Ectodermal cell (in vitro differentiated cells): ENCODE results near the gene C10orf88. TPM values are rescaled to one million over a fixed set of nuclear protein-coding genes. Genes with fewer than 3 reads are reported as not detected.

ENCODE experiments used
- H3K27ac ChIP-seq: 2 replicates; pipeline ENCODE4 v1.7.0; 2013; ENCODE audit warnings: mild to moderate bottlenecking, low read depth, low read length; ENCODE audit not compliant: insufficient read depth, poor library complexity, severe bottlenecking
- H3K27me3 ChIP-seq: 2 replicates; pipeline ENCODE4 v1.7.0; 2013; ENCODE audit warnings: mild to moderate bottlenecking, low read length; ENCODE audit not compliant: insufficient read depth, control insufficient read depth, poor library complexity, severe bottlenecking
- H3K36me3 ChIP-seq: one replicate; pipeline ENCODE4 v1.7.0; 2013; ENCODE audit warnings: low read length; ENCODE audit not compliant: control insufficient read depth, insufficient read depth
- H3K4me1 ChIP-seq: one replicate; pipeline ENCODE4 v1.7.0; 2013; ENCODE audit warnings: low read length; ENCODE audit not compliant: control insufficient read depth, insufficient read depth
- H3K4me3 ChIP-seq: 2 replicates; pipeline ENCODE4 v1.7.0; 2013; ENCODE audit warnings: low read depth, low read length, control low read depth; ENCODE audit not compliant: insufficient read depth
- H3K9me3 ChIP-seq: 2 replicates; pipeline ENCODE4 v1.7.0; 2013; ENCODE audit warnings: mild to moderate bottlenecking, low read length, moderate library complexity; ENCODE audit not compliant: control insufficient read depth
- WGBS, 2 experiments: methylation state at CpG; one replicate each; pipeline ENCODE4 v1.1.7; 2013; ENCODE audit warnings: missing lambda C conversion rate in 2 of 2; 5-methylcytosine and 5-hydroxymethylcytosine counted together
- polyA plus RNA-seq, 4 experiments: library from polyadenylated mRNA; stranded (reverse); fragments of 50-300 nt; gene quantifications; one replicate each; pipeline ENCODE4 v1.2.3, GENCODE V29; 2013

The C10orf88 gene
- polyA plus RNA-seq (2013, experiment 1 of 4) = 13.8 TPM
- 14.2 TPM for polyA plus RNA-seq (2013, experiment 2 of 4)
- polyA plus RNA-seq (2013, experiment 3 of 4) = 12.2 TPM
- polyA plus RNA-seq (2013, experiment 4 of 4) = 14.9 TPM

- Histone ChIP-seq H3K27ac (no peak within 1 kb of the TSS), H3K9me3 (no peaks in the 10 kb centered on the region)
- 7 to 9% methylated on average over 77 of the region's 77 CpGs for WGBS, 2 experiments
Measured at GRCh38 chr10:122953902-122954730, at the start of gene C10orf88. TSS of gene C10orf88 (minus strand) at chr10:122954227. CDS start at chr10:122954178, 49 bp downstream.

GRCh38 chr10:123001370-123001769, 47.3 kb upstream of the C10orf88 start:
- Histone ChIP-seq H3K36me3 (no peaks in the 10 kb centered on the region), H3K4me3 (no peak overlapping the region), H3K27me3 (no peaks in the 10 kb centered on the region), H3K4me1 (no peaks in the 10 kb centered on the region), H3K27ac (no peak overlapping the region), H3K9me3 (no peaks in the 10 kb centered on the region)
- 92 to 97% methylated on average over 2 of the region's 2 CpGs for WGBS, 2 experiments

More at GRCh38 chr10:122953902-122954730, at the start of gene C10orf88:
- Histone ChIP-seq H3K4me1 (no peaks in the 10 kb centered on the region), H3K27me3 (peaks cover 23% of the 10 kb centered on the region), H3K4me3 (peak within 1 kb of the TSS; percentile 83), H3K36me3 (no peaks in the 10 kb centered on the region)

GRCh38 chr10:123000155-123000554, 46.1 kb upstream of the C10orf88 start:
- Histone ChIP-seq H3K4me1 (no peaks in the 10 kb centered on the region), H3K27me3 (no peaks in the 10 kb centered on the region), H3K36me3 (no peaks in the 10 kb centered on the region), H3K4me3 (no peak overlapping the region), H3K9me3 (no peaks in the 10 kb centered on the region), H3K27ac (no peak overlapping the region)
- 90 to 95% methylated on average over 2 to 3 of the region's 3 CpGs for WGBS, 2 experiments

- Histone ChIP-seq H3K4me3 (no peak overlapping the region), H3K36me3 (no peaks in the 10 kb centered on the region), H3K4me1 (no peaks in the 10 kb centered on the region), H3K27me3 (no peaks in the 10 kb centered on the region), H3K27ac (no peak overlapping the region), H3K9me3 (no peaks in the 10 kb centered on the region)
- 71 to 93% methylated on average over 2 to 3 of the region's 3 CpGs for WGBS, 2 experiments
Measured at GRCh38 chr10:122999347-122999746, 45.3 kb upstream of the C10orf88 start.

GRCh38 chr10:122998934-122999333, 44.9 kb upstream of the C10orf88 start:
- 93 to 95% methylated on average over 3 of the region's 3 CpGs for WGBS, 2 experiments
- Histone ChIP-seq H3K27ac (no peak overlapping the region), H3K9me3 (no peaks in the 10 kb centered on the region), H3K4me1 (no peaks in the 10 kb centered on the region), H3K27me3 (no peaks in the 10 kb centered on the region), H3K4me3 (no peak overlapping the region), H3K36me3 (no peaks in the 10 kb centered on the region)

- no peaks in the 10 kb centered on the region for H3K27me3 ChIP-seq
- H3K27ac ChIP-seq = no peak overlapping the region
- no peaks in the 10 kb centered on the region for H3K9me3 ChIP-seq
- WGBS, 2 experiments = 93 to 99% methylated on average over 5 to 6 of the region's 6 CpGs
- H3K4me3 ChIP-seq = no peak overlapping the region
- no peaks in the 10 kb centered on the region for H3K36me3 ChIP-seq
- no peaks in the 10 kb centered on the region for H3K4me1 ChIP-seq
Measured at GRCh38 chr10:122998360-122998917, 44.4 kb upstream of the C10orf88 start.

GRCh38 chr10:122997864-122998263, 43.8 kb upstream of the C10orf88 start:
- Histone ChIP-seq H3K27me3 (no peaks in the 10 kb centered on the region), H3K27ac (no peak overlapping the region), H3K4me1 (no peaks in the 10 kb centered on the region), H3K9me3 (no peaks in the 10 kb centered on the region), H3K4me3 (no peak overlapping the region), H3K36me3 (no peaks in the 10 kb centered on the region)
- 93 to 96% methylated on average over 3 of the region's 3 CpGs for WGBS, 2 experiments

- Histone ChIP-seq H3K9me3 (no peaks in the 10 kb centered on the region), H3K36me3 (no peaks in the 10 kb centered on the region), H3K4me1 (no peaks in the 10 kb centered on the region), H3K27me3 (no peaks in the 10 kb centered on the region), H3K4me3 (no peak overlapping the region), H3K27ac (no peak overlapping the region)
- 93% methylated on average over 4 of the region's 4 CpGs for WGBS, 2 experiments
Measured at GRCh38 chr10:122995936-122996335, 41.9 kb upstream of the C10orf88 start.

GRCh38 chr10:122993797-122994336, 39.8 kb upstream of the C10orf88 start:
- no peaks in the 10 kb centered on the region for H3K36me3 ChIP-seq
- WGBS, 2 experiments = 92 to 93% methylated on average over 6 of the region's 6 CpGs
- H3K9me3 ChIP-seq = no peaks in the 10 kb centered on the region

GRCh38 chr10:122992031-122992585, 38.1 kb upstream of the C10orf88 start:
- H3K4me3 ChIP-seq = no peak overlapping the region
- no CpG with 5 or more reads among the region's 1 CpG for WGBS, 2 experiments
- H3K27ac ChIP-seq = no peak overlapping the region
- H3K4me1 ChIP-seq = no peaks in the 10 kb centered on the region
- H3K27me3 ChIP-seq = no peaks in the 10 kb centered on the region
- H3K9me3 ChIP-seq = no peaks in the 10 kb centered on the region
- no peaks in the 10 kb centered on the region for H3K36me3 ChIP-seq

More at GRCh38 chr10:122993797-122994336, 39.8 kb upstream of the C10orf88 start:
- H3K4me3 ChIP-seq = no peak overlapping the region
- no peaks in the 10 kb centered on the region for H3K27me3 ChIP-seq
- H3K27ac ChIP-seq = no peak overlapping the region
- H3K4me1 ChIP-seq = no peaks in the 10 kb centered on the region
